Measurements from ENCODE around the gene MRPS23.

MRPS23 gene

GRCh38 chr17:57832314-57833178 is 17.3 kb downstream of the MRPS23 start:
- H3K4me3 ChIP-seq (ENCODE audit: low read depth, low read length): peak overlapping the region; percentile 49
- no peak for TF ChIP-seq CTCF (IDR thresholded peaks at IDR 0.05; ENCODE audit: low read depth, low read length)

GRCh38 chr17:57830880-57831279 is 19.0 kb downstream of the MRPS23 start:
- no peak for TF ChIP-seq CTCF (IDR thresholded peaks at IDR 0.05; ENCODE audit: low read depth, low read length)
- H3K4me3 ChIP-seq (ENCODE audit: low read depth, low read length): no peak overlapping the region

GRCh38 chr17:57823469-57824401 is 26.1 kb downstream of the MRPS23 start:
- H3K4me3 ChIP-seq (ENCODE audit: low read depth, low read length): no peak overlapping the region
- TF ChIP-seq CTCF (IDR thresholded peaks at IDR 0.05; ENCODE audit: low read depth, low read length): no peak

- no peak for TF ChIP-seq CTCF (IDR thresholded peaks at IDR 0.05; ENCODE audit: low read depth, low read length)
- no peak overlapping the region for H3K4me3 ChIP-seq (ENCODE audit: low read depth, low read length)
Observed at GRCh38 chr17:57819867-57820266, 30.0 kb downstream of the MRPS23 start.

- TF ChIP-seq CTCF (IDR thresholded peaks at IDR 0.05; ENCODE audit: low read depth, low read length): no peak
- H3K4me3 ChIP-seq (ENCODE audit: low read depth, low read length): no peak overlapping the region
Observed at GRCh38 chr17:57819285-57819684, 30.6 kb downstream of the MRPS23 start.

- no peak for TF ChIP-seq CTCF (IDR thresholded peaks at IDR 0.05; ENCODE audit: low read depth, low read length)
- no peak overlapping the region for H3K4me3 ChIP-seq (ENCODE audit: low read depth, low read length)
Observed at GRCh38 chr17:57818066-57818465, 31.8 kb downstream of the MRPS23 start.

Data from WI38 (cell line).